GM12891 (cell line): Measurements from ENCODE around the gene PHF19.

Experiments
- PAX5 ChIP-seq: IDR thresholded peaks from 2 replicates; pipeline ENCODE4 v1.6.1; 2011; ENCODE audit warnings: low read length, moderate library complexity, mild to moderate bottlenecking; ENCODE audit not compliant: insufficient read depth, severe bottlenecking
- POLR2A ChIP-seq: IDR thresholded peaks from 2 replicates; pipeline ENCODE4 v1.6.1; 2011; ENCODE audit warnings: low read depth, low read length, control low read depth
- POLR2AphosphoS5 ChIP-seq: IDR thresholded peaks from 2 replicates; pipeline ENCODE4 v1.6.1; 2011; ENCODE audit warnings: low read depth, low read length, control low read depth
- SPI1 ChIP-seq: IDR thresholded peaks from 2 replicates; pipeline ENCODE4 v1.6.1; 2011; ENCODE audit warnings: low read depth, low read length, control low read depth
- TAF1 ChIP-seq: IDR thresholded peaks from 2 replicates; pipeline ENCODE4 v1.6.1; 2011; ENCODE audit warnings: low read depth, low read length, control low read depth

GRCh38 chr9:120876842-120877240 is at the start of gene PHF19:
- no peak for TF ChIP-seq POLR2AphosphoS5
- TF ChIP-seq TAF1 = no peak
- TF ChIP-seq PAX5 = no peak
- TF ChIP-seq SPI1 = no peak
- no peak for TF ChIP-seq POLR2A
